ENCODE results near the gene WHRN.

DNA sequence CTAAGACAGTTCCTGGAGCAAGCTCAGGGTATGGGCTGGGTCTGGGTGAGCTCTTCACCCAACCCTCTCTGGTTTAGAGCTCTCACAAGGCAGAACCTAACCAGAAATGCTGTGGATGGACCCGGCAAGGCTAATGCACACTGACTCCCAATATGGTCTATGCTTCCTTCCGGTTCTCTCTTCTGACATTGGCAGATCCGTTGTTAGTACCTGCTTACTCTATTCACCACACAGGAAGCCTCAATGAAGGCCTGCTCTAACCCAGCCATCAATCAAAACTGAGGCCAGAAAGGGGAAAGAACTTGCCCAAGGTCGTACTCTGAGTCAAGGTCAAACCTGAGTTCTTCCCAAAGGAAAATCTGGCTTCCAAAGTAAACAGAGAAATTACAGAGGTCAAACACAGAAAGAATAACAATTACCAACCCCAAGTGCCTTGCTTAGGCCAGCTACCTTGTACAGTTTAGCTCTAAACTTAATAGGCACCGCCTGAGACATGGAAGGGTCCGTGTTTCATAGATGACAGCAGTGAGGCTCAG is 71.5 kb downstream of the WHRN start:
- no peak for TF ChIP-seq POLR2A (IDR thresholded peaks at IDR 0.05)
- TF ChIP-seq, protein P1, sequence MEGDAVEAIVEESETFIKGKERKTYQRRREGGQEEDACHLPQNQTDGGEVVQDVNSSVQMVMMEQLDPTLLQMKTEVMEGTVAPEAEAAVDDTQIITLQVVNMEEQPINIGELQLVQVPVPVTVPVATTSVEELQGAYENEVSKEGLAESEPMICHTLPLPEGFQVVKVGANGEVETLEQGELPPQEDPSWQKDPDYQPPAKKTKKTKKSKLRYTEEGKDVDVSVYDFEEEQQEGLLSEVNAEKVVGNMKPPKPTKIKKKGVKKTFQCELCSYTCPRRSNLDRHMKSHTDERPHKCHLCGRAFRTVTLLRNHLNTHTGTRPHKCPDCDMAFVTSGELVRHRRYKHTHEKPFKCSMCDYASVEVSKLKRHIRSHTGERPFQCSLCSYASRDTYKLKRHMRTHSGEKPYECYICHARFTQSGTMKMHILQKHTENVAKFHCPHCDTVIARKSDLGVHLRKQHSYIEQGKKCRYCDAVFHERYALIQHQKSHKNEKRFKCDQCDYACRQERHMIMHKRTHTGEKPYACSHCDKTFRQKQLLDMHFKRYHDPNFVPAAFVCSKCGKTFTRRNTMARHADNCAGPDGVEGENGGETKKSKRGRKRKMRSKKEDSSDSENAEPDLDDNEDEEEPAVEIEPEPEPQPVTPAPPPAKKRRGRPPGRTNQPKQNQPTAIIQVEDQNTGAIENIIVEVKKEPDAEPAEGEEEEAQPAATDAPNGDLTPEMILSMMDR (IDR thresholded peaks at IDR 0.05), result no peak
- no peak for TF ChIP-seq EP300 (IDR thresholded peaks at IDR 0.05)
- TF ChIP-seq POLR2AphosphoS5 (IDR thresholded peaks at IDR 0.05), result no peak

Measured in gastroesophageal sphincter (tissue), 3 donors.